GM21723 (cell line): ENCODE data around the gene HPCAL1.
A peak's percentile ranks its signal among the peaks of the same experiment; 100 is the strongest.

ENCODE experiments used
- ATAC-seq: cut with Tn5 transposase; IDR thresholded peaks from one replicate; pipeline ENCODE4 v1.9.1; 2021; ENCODE audit warnings: mild to moderate bottlenecking, moderate library complexity; ENCODE audit not compliant: unreplicated experiment

HPCAL1 gene

DNA sequence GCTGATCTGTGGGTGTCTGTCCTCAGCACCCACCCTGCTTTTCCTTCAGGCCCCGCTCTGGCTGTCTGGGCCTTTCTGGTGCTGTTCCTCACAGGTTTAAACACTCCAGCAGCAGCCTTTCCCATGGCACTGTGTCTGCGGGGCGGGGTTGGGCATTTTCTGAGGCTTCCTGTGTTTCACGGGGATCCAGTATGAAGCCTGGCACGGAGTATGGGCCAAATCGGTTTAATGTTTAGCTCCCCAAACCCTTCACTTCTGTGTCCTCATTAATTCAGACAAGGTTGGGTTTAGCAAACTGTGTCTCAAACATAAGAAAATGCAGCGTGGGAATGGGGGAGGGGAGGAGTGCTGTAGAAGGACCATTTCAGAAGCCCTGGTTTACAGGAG, 44.9 kb downstream of the HPCAL1 start:
- ATAC-seq, result no peak

DNA sequence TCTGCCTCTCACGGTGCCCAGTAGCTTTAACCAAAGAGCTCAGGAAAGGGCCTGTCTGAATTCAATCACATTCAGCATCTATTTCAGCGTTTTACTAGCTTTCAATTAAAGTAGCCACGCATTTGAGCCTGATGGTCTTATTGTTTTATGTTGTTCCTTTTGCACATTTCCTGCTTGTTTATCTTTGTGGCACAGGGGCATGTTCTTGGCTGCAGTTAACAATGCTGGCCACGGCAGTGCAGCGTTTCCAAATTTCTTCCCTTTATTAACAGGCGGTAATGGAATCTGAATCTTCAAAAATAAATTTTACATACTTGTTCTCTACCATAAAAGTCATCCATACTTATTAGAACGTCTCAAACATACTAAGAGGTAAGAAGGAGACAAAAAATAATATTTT, 46.2 kb downstream of the HPCAL1 start:
- ATAC-seq, result no peak

DNA sequence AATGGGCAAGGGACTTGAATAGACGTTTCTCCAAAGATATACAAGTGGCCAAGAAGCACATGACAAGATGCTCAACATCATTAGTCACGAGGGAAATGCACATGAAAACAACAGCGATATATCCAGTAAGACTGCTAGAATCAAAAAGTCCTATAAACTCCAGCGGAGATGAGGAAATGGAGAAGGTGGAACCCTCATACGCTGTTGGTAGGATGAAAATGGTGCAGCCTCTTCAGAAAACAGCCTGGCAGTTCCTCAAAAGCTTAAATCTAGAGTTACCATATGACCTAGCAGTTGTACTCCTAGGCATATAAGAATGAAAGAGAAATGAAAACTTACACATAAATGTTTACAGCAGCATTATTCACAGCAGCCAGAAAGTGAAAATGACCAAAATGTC, 48.1 kb downstream of the HPCAL1 start:
- peak; percentile 56 for ATAC-seq

- no peak for ATAC-seq
These were observed 49.7 kb downstream of the HPCAL1 start for GRCh38 chr2:10352361-10352760.

DNA sequence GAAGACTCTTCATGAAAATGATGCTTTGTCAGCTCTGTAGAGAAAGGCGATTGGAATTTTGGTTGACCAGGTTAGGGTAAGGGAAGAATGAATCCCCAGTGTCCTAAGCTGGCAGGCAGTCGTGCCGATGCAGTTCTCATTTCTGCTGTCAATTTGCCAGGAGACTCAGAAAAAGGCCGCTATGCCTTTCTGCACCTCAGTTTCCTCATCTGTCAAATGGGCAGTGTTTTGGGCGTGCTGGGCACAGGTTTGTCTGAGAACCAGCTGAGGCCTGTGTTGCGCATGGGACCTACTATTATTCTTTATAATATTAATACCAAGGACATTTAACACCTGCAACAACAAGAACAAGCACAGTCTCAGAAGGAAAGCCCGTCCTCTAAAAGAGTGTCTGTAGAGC, 50.3 kb downstream of the HPCAL1 start:
- ATAC-seq, result no peak

- no peak for ATAC-seq
These were observed 51.2 kb downstream of the HPCAL1 start for GRCh38 chr2:10353931-10354330.

DNA sequence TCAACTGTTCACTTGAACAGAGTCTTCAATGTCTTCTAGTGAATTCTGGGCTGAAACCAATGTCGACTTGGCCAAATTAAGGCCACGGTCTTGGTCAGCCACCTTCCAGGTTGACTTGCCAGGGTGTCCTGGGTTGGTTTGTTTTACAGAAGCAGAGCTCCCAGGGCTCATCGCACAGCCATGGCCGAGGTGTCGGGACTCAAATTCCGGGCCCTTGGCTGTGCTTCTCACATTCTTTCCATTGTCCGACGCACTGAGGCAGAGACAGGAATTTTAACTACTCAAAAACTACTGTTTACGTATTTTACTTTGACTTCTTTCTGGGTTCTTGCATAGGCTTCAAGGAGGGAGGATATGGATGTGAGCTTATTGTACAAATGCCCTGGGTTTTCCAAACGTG, 51.7 kb downstream of the HPCAL1 start:
- ATAC-seq, result no peak

- ATAC-seq, result no peak
These were observed 53.1 kb downstream of the HPCAL1 start for GRCh38 chr2:10355471-10356438.

DNA sequence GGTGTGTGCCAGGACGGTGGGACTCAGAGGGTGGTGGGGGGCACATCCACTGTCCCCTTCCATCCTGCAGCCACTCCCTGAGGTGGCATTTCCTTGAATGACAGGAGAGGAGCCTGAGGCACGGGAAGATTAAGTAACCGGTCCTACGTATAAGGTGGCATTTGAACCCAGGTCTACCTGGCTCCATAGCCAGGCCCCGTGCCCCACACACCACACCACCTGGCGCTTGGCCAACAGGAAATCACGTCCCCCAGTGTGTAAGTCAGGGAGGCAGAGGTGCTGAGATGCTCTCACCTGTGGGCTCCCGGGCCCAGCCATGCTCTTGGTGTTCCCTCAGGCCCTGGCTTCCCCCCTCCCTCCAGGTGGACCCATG, 53.7 kb downstream of the HPCAL1 start:
- ATAC-seq, result no peak

DNA sequence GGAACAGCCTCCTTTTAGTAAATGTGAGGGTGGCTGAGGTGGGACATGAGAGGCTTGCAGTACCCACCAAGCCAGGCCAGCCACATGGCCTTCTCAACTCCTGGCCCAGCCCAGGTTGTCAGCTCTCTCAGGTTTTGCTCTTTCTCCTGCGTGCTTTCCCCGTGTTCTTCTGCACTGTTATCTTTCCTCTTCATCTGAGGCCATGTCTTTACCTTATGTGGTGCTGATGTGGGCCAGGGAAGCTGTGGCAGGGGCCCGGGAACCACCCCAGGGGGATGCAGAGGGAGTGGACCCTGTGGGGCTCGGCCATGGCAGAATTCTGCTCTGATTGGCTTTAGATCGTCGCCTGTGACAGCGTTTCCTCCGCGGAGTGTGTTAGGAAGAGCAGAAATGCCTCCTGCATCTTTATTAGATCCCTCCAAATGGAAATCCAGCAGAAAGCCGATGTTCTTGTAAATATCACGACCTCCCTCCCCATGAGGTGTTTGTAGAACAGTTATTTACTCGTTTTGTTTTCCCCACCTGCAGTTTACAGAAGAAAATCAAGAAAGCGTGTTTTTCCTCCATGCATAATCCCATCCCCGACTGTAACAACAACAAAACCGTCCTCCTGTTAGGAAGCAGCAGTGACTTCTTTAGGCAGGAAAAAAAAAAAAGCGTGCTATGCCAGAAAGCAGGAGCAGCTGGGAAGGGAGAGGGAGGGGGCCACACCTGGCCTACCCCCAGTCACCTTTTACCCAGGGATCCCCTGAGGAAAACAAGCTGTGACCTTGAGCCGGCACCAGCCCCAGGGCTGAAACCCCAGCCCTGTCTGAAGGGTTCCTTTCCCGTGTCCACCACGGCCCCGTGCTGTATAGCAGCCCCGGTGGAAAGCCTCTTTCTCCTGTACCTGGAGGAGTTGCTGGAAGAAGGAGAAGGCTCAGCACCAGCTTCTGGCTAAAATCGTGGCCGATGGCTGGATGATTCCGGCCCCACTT, 54.8 kb downstream of the HPCAL1 start:
- no peak for ATAC-seq

DNA sequence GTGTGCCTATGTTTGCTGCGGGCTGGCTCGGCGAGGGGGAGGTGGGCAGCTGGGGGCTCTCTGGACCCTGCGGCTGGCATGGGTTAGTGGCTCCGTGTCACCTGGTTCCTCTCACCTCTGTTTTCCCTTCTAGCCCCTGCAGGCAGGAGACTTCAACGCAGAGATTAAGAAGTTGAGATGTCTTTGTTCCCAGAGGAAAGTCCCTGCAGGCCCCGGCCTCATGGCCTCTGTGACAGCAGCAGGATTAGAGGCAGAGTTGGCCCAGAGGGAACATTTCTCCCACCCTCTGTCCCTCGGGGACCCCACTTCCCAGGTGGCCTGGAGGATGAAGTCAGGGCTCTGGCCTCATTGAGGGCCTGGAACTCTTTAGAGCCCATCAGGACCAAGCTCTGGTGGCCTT, 56.5 kb downstream of the HPCAL1 start:
- ATAC-seq, result no peak

- ATAC-seq, result no peak
These were observed 57.1 kb downstream of the HPCAL1 start for GRCh38 chr2:10359731-10360329.

DNA sequence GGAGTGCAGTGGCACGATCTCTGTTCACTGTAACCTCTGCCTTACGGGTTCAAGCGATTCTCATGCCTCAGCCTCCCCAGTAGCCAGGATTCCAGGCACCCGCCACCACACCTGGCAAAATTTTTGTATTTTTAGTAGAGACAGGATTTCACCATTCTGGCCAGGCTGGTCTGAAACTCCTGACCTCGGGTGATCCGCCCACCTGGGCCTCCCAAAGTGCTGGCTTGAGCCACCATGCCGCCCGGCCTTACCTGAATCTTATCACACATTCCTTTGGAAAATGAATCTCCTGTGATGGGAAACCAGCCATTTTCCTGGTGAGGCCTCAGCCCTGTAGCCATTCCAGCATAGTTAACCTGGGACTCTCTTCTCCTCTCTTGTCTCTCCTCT, 57.8 kb downstream of the HPCAL1 start:
- ATAC-seq, result no peak

GRCh38 chr2:10360850-10361588, 58.3 kb downstream of the HPCAL1 start:
- ATAC-seq, result no peak

- ATAC-seq, result no peak
These were observed 59.6 kb downstream of the HPCAL1 start for GRCh38 chr2:10362096-10362897.

DNA sequence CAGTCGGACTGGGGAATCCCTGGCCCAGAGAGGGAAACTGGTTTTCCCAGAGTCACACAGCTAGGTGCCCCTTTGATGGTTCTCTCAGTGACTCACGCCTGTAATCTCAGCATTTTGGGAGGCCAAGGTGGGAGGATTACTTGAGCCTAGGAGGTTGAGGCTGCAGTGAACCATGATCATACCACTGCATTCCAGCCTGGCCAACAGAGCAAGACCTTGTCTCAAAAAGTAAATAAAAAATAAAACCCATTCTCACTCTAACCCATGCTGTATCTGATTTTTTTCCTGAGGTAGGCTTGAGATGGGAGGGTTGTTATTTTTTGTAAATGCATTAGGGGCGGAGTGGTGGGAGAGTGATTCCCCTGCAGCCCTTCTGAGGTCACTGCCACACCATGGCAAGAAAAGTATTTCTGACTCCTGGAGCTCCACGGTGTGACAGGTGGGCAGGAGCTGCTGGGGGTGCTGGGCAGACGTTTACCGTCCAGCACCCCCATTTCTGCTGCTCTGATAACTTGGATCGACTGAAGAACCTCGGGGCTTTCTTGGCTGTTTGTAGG, 60.3 kb downstream of the HPCAL1 start:
- ATAC-seq, result no peak

DNA sequence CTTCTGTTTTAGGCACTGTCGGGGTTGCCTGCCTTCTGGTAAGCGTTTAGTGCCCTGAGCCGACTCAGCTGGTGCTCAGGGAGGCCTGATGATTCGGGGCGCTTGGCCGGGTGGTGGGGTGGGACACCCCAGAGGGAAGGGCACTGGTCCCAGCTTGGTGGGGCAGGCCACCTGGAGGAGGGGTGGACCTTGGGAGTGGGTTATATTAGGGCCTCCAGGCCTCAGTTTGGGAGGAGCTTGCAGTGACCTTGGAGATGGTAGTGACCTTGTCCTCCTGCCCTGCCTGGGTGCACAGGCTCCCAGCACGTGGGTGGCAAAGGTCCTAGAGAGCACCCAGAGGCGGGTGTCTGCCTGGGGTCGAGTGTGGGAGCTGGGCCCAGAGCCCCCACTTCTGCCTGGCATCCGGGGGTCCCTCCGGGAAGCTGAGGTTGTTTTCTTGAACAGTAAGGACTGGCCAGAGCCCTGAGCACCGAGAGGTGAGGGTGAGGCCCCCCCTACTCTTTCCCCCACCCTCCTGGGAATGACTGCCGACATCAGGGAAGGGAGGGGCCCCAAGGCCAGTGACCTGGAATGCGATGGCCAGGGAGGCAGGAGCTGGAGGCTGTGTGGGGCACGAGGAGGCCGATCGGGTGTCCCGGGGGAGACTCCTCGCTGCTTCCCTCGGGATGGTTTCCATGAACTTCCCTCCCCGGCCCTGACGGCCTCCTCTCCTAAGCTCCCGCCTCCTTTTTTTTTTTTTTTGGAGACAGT, 61.3 kb downstream of the HPCAL1 start:
- no peak for ATAC-seq

DNA sequence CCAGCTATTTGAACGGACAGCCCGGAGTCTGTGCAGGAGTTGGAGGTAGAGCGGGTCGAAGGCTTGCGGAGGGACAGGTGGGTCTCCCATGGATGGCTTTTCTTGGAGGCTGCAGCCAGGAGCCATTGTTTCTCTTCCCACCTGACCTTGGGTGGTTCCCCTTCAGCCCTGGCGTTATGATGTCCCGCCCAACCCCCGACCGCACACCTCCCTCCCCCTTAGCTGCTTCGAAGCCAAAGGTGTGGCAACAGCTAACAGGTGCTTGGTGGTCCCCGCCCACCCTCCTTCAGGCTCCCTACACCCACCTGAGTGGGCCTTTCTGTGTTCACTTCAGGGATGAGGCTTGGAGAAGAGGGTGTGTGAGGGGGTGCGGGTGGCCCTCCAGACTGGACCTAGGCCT, 62.7 kb downstream of the HPCAL1 start:
- no peak for ATAC-seq
